PC-3 (cell line): ENCODE measurements around the gene MS4A15.

ENCODE experiments used
- CTCF ChIP-seq: fragments of 300-600 bp; sonication (generic); conservative IDR thresholded peaks from 2 replicates; pipeline ENCODE4 v1.5.1; 2017; ENCODE audit warnings: antibody characterized with exemption, low read depth, mild to moderate bottlenecking, low read length
- EZH2 ChIP-seq: fragments of 300-600 bp; sonication (generic); IDR thresholded peaks from one replicate; pipeline ENCODE4 v1.6.1; 2017; ENCODE audit warnings: antibody characterized with exemption, mild to moderate bottlenecking, low read length; ENCODE audit not compliant: unreplicated experiment
- EZH2phosphoT487 ChIP-seq: fragments of 300-600 bp; sonication (generic); IDR thresholded peaks from 2 replicates; pipeline ENCODE4 v1.6.1; 2018; ENCODE audit warnings: mild to moderate bottlenecking, antibody characterized with exemption, low read length, borderline replicate concordance

- TF ChIP-seq EZH2: no peak
- no peak for TF ChIP-seq EZH2phosphoT487
- TF ChIP-seq CTCF: peak; percentile 72
Measured at GRCh38 chr11:60756307-60757032, at the start of gene MS4A15.
